Measurements from ENCODE around the gene ACTR3.

GRCh38 chr2:113872201-113872600, 17.7 kb upstream of the ACTR3 start:
- TF ChIP-seq POLR2A (IDR thresholded peaks at IDR 0.05; ENCODE audit: low read depth) (no peak), EP300 (IDR thresholded peaks at IDR 0.05) (no peak)
